OCI-LY3 (cell line): ENCODE results near the gene ENPP1.

Source experiments
- CTCF ChIP-seq: fragments of 200-600, 300-600 bp; sonication (generic); IDR thresholded peaks from 2 replicates; pipeline ENCODE4 v1.5.1; 2014; ENCODE audit warnings: antibody characterized with exemption, low read length, low read depth
- EZH2phosphoT487 ChIP-seq: fragments of 200-600 bp; shearing (Covaris generic); IDR thresholded peaks from 2 replicates; pipeline ENCODE4 v1.6.1; 2018; ENCODE audit warnings: antibody characterized with exemption, mixed run types, low read depth

DNA sequence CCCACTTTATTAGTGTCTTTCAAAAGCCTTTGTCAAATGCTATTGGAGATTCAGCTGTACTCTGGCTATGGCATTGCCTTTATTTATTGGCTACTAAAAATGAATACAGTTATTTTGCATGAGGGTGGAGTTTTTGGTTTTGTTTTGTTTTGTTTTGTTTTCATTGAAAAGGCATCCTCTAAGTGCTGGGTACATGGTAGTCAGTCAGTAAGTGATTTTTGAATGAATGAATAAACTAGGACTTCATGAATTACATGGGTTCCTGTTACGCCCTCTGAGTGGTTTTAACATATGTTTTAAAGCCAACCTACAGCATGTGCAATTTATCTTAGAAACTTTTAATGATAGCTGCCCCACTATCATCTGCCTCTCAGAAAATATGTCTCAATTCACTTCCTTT, 38.9 kb upstream of the ENPP1 start:
- TF ChIP-seq CTCF (no peak), EZH2phosphoT487 (no peak)
